H1 (cell line): ENCODE measurements around the gene ZFP36L2. TPM values are rescaled to one million over a fixed set of nuclear protein-coding genes. Genes with fewer than 3 reads are reported as not detected.

Experiments used
- CTCF ChIA-PET: fragments of 300-600 bp; sonication (Branson Sonifier 250); formaldehyde crosslinking; loops from one replicate; lab custom pipeline; 2021; ENCODE audit not compliant: partially characterized antibody; lab: Charles Lee
- POLR2A ChIA-PET: fragments of 300-600 bp; sonication (Branson Sonifier 250); formaldehyde crosslinking; loops from one replicate; lab custom pipeline; 2021; ENCODE audit warnings: inconsistent platforms; ENCODE audit not compliant: partially characterized antibody; lab: Charles Lee
- DNase-seq, 2 experiments: peaks; one replicate each; pipeline versions ENCODE4 v3.0.0 to v3.0.0-alpha.2; 2010 to 2022; ENCODE audit warnings: low spot score in 2 of 2, low read depth in 1 of 2, mixed read lengths in 1 of 2
- FAIRE-seq: peaks from 2 replicates; lab custom pipeline; 2011; peaks lifted over from hg19 to GRCh38; lab: Jason Lieb, UNC
- H2AFZ ChIP-seq: 2 replicates; pipeline ENCODE4 v1.8.1; 2012; ENCODE audit warnings: low read length, inconsistent platforms
- H2AK5ac ChIP-seq: 2 replicates; pipeline ENCODE4 v1.6.1; 2013; ENCODE audit warnings: low read depth, low read length
- H2BK120ac ChIP-seq: replicated peaks from 2 replicates; pipeline ENCODE3; 2013; ENCODE audit warnings: low read depth, low read length, inconsistent platforms
- H2BK12ac ChIP-seq: 2 replicates; pipeline ENCODE4 v1.6.1; 2013; ENCODE audit warnings: low read depth, low read length
- H2BK15ac ChIP-seq: 2 replicates; pipeline ENCODE4 v1.6.1; 2013; ENCODE audit warnings: low read length
- H2BK20ac ChIP-seq: 2 replicates; pipeline ENCODE4 v1.6.1; 2013; ENCODE audit warnings: low read length
- H2BK5ac ChIP-seq: 2 replicates; pipeline ENCODE4 v1.6.1; 2013; ENCODE audit warnings: low read depth, low read length
- H3K14ac ChIP-seq: 2 replicates; pipeline ENCODE4 v1.6.1; 2013; ENCODE audit warnings: inconsistent platforms; ENCODE audit not compliant: insufficient read length
- H3K18ac ChIP-seq: 2 replicates; pipeline ENCODE4 v1.6.1; 2013; ENCODE audit warnings: low read length; ENCODE audit errors: extremely low read depth
- H3K23ac ChIP-seq: 2 replicates; pipeline ENCODE4 v1.6.1; 2013; ENCODE audit warnings: inconsistent platforms; ENCODE audit not compliant: insufficient read length
- H3K23me2 ChIP-seq: 2 replicates; pipeline ENCODE4 v1.6.1; 2013; ENCODE audit warnings: low read depth, low read length
- H3K27ac ChIP-seq: 2 replicates; pipeline ENCODE4 v1.6.1; 2011; ENCODE audit warnings: low read depth, low read length, inconsistent platforms
- H3K27me3 ChIP-seq, 4 experiments: replicated peaks in 1 of 4; 1 replicate in 1 of 4; 2 replicates in 3 of 4; pipeline versions ENCODE4 v1.6.1 to v1.8.1; 2011 to 2013; ENCODE audit warnings: low read length in 3 of 4, mild to moderate bottlenecking in 3 of 4, inconsistent platforms in 2 of 4, mixed read lengths in 2 of 4, moderate library complexity in 1 of 4; ENCODE audit not compliant: control insufficient read depth in 3 of 4, insufficient read depth in 3 of 4; ENCODE audit errors: extremely low read depth in 1 of 4
- H3K36me3 ChIP-seq, 4 experiments: 2 replicates each; pipeline versions ENCODE4 v1.6.1 to v1.8.1; 2011 to 2013; ENCODE audit warnings: mild to moderate bottlenecking in 4 of 4, low read length in 3 of 4, moderate library complexity in 2 of 4, control low read depth in 1 of 4, inconsistent platforms in 1 of 4; ENCODE audit not compliant: insufficient read depth in 4 of 4, control insufficient read depth in 2 of 4
- H3K4ac ChIP-seq: replicated peaks from 2 replicates; pipeline ENCODE3; 2013; ENCODE audit warnings: low read length, low read depth, mixed read lengths, inconsistent platforms; ENCODE audit not compliant: insufficient read length
- H3K4me1 ChIP-seq, 4 experiments: replicated peaks in 1 of 4; 1 replicate in 1 of 4; 2 replicates in 3 of 4; pipeline versions ENCODE4 v1.6.1 to v1.8.1; 2011 to 2013; ENCODE audit warnings: low read length in 3 of 4, inconsistent platforms in 2 of 4, mixed read lengths in 1 of 4; ENCODE audit not compliant: insufficient read depth in 4 of 4, control insufficient read depth in 3 of 4
- H3K4me2 ChIP-seq, 2 experiments: 2 replicates each; pipeline versions ENCODE4 v1.6.1 to v1.8.1; 2011 to 2013; ENCODE audit warnings: low read depth in 2 of 2, low read length in 2 of 2, control low read depth in 1 of 2, inconsistent platforms in 1 of 2, mild to moderate bottlenecking in 1 of 2; ENCODE audit not compliant: insufficient read depth in 1 of 2
- H3K4me3 ChIP-seq, 4 experiments: fragments of 200-600, 300-600 bp in 1 of 4; sonication (generic), shearing (Covaris generic), sonication (Bioruptor Twin) in 1 of 4; 2 replicates each; pipeline versions ENCODE4 v1.5.1 to v1.8.1; 2011 to 2016; ENCODE audit warnings: low read length in 4 of 4, low read depth in 3 of 4, control low read depth in 2 of 4, inconsistent platforms in 2 of 4, mild to moderate bottlenecking in 2 of 4, mixed read lengths in 1 of 4, moderate library complexity in 1 of 4; ENCODE audit not compliant: insufficient read depth in 2 of 4; ENCODE audit errors: extremely low read depth in 1 of 4
- H3K56ac ChIP-seq: replicated peaks from 2 replicates; pipeline ENCODE3; 2013; ENCODE audit warnings: low read depth, mild to moderate bottlenecking, mixed read lengths, low read length, inconsistent platforms; ENCODE audit not compliant: insufficient read length
- H3K79me1 ChIP-seq: 2 replicates; pipeline ENCODE4 v1.6.1; 2013; ENCODE audit warnings: low read depth, low read length, control low read depth
- H3K79me2 ChIP-seq, 2 experiments: 2 replicates each; pipeline versions ENCODE4 v1.6.1 to v1.8.1; 2012 to 2013; ENCODE audit warnings: low read length in 2 of 2, mild to moderate bottlenecking in 2 of 2, inconsistent platforms in 1 of 2; ENCODE audit not compliant: insufficient read depth in 2 of 2, control insufficient read depth in 1 of 2
- H3K9ac ChIP-seq, 4 experiments: replicated peaks in 1 of 4; 1 replicate in 1 of 4; 2 replicates in 3 of 4; pipeline versions ENCODE4 v1.6.1 to v1.8.1; 2011 to 2013; ENCODE audit warnings: low read depth in 3 of 4, low read length in 3 of 4, control low read depth in 2 of 4, mild to moderate bottlenecking in 2 of 4, moderate library complexity in 2 of 4, inconsistent platforms in 1 of 4; ENCODE audit errors: extremely low read depth in 1 of 4
- H3K9me3 ChIP-seq, 2 experiments: 2 replicates each; pipeline versions ENCODE4 v1.6.1 to v1.8.1; 2012 to 2013; ENCODE audit warnings: mild to moderate bottlenecking in 2 of 2, moderate library complexity in 2 of 2, control low read depth in 1 of 2, inconsistent platforms in 1 of 2, low read depth in 1 of 2, low read length in 1 of 2, mixed read lengths in 1 of 2; ENCODE audit not compliant: insufficient read depth in 2 of 2
- H4K20me1 ChIP-seq, 2 experiments: replicated peaks in 1 of 2; 2 replicates each; pipeline versions ENCODE3 to v1.8.1; 2011 to 2013; ENCODE audit warnings: inconsistent platforms in 2 of 2, low read length in 2 of 2, mild to moderate bottlenecking in 1 of 2; ENCODE audit not compliant: insufficient read depth in 2 of 2, control insufficient read depth in 1 of 2
- H4K5ac ChIP-seq: 2 replicates; pipeline ENCODE4 v1.6.1; 2013; ENCODE audit warnings: low read length, low read depth, mixed read lengths, inconsistent platforms; ENCODE audit not compliant: insufficient read length
- H4K8ac ChIP-seq: 2 replicates; pipeline ENCODE4 v1.8.0; 2013; ENCODE audit warnings: mild to moderate bottlenecking, moderate library complexity, low read length, inconsistent platforms; ENCODE audit not compliant: insufficient read depth; ENCODE audit errors: extremely low read depth
- H4K91ac ChIP-seq: replicated peaks from 2 replicates; pipeline ENCODE3; 2013; ENCODE audit warnings: low read length, mixed read lengths, inconsistent platforms; ENCODE audit not compliant: insufficient read length
- SIX5 ChIP-seq: IDR thresholded peaks from 2 replicates; pipeline ENCODE4 v1.6.1; 2011; ENCODE audit warnings: mild to moderate bottlenecking, low read depth, low read length
- WGBS, 2 experiments: shearing (Covaris generic) in 1 of 2; methylation state at CpG; one replicate each; pipeline versions ENCODE4 v1.1.6 to v1.1.7; 2013 to 2015; ENCODE audit warnings: low lambda C conversion rate in 2 of 2, mixed read lengths in 2 of 2, inconsistent platforms in 1 of 2, low coverage in 1 of 2, missing lambda C conversion rate in 1 of 2; ENCODE audit not compliant: insufficient replicate concordance in 2 of 2, insufficient coverage in 1 of 2, insufficient read length in 1 of 2; ENCODE audit errors: extremely low coverage in 1 of 2, missing lambda C conversion rate in 1 of 2; 5-methylcytosine and 5-hydroxymethylcytosine counted together
- polyA plus RNA-seq, 7 experiments: library from polyadenylated mRNA; depleted of rRNA in 3 of 7; stranded (reverse) in 5 of 7; unstranded in 2 of 7; fragments of >200 nt in 5 of 7; fragments of 200-250 nt in 2 of 7; gene quantifications; 1 replicate in 5 of 7; 2 replicates in 1 of 7; 4 replicates in 1 of 7; pipeline versions ENCODE4 v1.2.1 to v1.2.3, GENCODE V29; 2011 to 2013; ENCODE audit warnings: missing spikeins in 2 of 7, mixed read lengths in 2 of 7
- total RNA-seq: library from RNA; stranded (reverse); fragmentation: NEBNext Ultra II Directional; extraction: Animal tissue kit (Norgen Biotek cat#: 25700); gene quantifications from 2 replicates; pipeline ENCODE4 v1.2.1, GENCODE V29; 2021

The ZFP36L2 gene
- total and polyA plus RNA-seq, 2 of the 8 experiments (the other 6 are each of a cell fraction or from before 2014, with no cell fraction given): 13.4 to 102 TPM

- ChIA-PET POLR2A (interaction anchor here (0.8 to 0.9 kb wide), 2 partner anchors 10 to 38 kb away, joined by 3 read pairs; no protein-coding TSS in a partner anchor), CTCF (interaction anchor here (1.0 to 2.5 kb wide), 4 partner anchors 17 to 62 kb away, joined by 3 to 16 read pairs (median 4); no protein-coding TSS in a partner anchor)
- Histone ChIP-seq H2BK20ac (peak overlapping the region; percentile 97; the same call in 1 of the 2 replicates), H2AFZ (no peak overlapping the region), H2BK120ac (peak overlapping the region; percentile 35), H2BK15ac (peak overlapping the region; percentile 81; the same call in 1 of the 2 replicates), H3K18ac (peak overlapping the region; percentile 91), H2BK12ac (no peak overlapping the region), H3K56ac (no peak overlapping the region), H3K27ac (no peak overlapping the region), H4K8ac (no peak overlapping the region), H2BK5ac (peak overlapping the region; percentile 79; the same call in 1 of the 2 replicates), H3K79me2 (no peaks in the 10 kb centered on the region), H3K23me2 (no peaks in the 10 kb centered on the region), H3K4me3 (no peak overlapping the region), H3K9ac (no peak overlapping the region; a peak in 2 of 7 replicates), H3K23ac (no peak overlapping the region), H3K4me2 (no peak overlapping the region), H4K20me1 (no peaks in the 10 kb centered on the region), H4K91ac (peak overlapping the region; percentile 76), H3K79me1 (no peaks in the 10 kb centered on the region), H3K14ac (no peak overlapping the region), H2AK5ac (no peak overlapping the region), H3K4me1 (peaks cover 2 to 25% (median 8%) of the 10 kb centered on the region in 4 experiments), H4K5ac (peak overlapping the region; percentile 26), H3K27me3 (no peaks in the 10 kb centered on the region), H3K4ac (peak overlapping the region; percentile 84), H3K9me3 (no peaks in the 10 kb centered on the region), H3K36me3 (no peaks in the 10 kb centered on the region)
- FAIRE-seq (no peak), DNase-seq (no peak)
- 87% methylated on average over 6 of the region's 6 CpGs; no CpG with 5 or more reads in 1 of the 2 experiments for WGBS, 2 experiments
- no peak for TF ChIP-seq SIX5
These were observed 40.1 kb downstream of the ZFP36L2 start for GRCh38 chr2:43186321-43186678.
